Measurements from ENCODE around the gene AGAP1. TPM values are rescaled to one million over a fixed set of nuclear protein-coding genes. Genes with fewer than 3 reads are reported as not detected.

The AGAP1 gene
- total RNA-seq, 4 donors from 2014 or later, result 23.4 to 46.5 (median 29.3) TPM

GRCh38 chr2:235692076-235692475 is 198.2 kb downstream of the AGAP1 start:
- H3K4me1 ChIP-seq, result no peaks in the 10 kb centered on the region
- H3K27ac ChIP-seq, result no peak overlapping the region
- no peak for TF ChIP-seq CTCF (IDR thresholded peaks at IDR 0.05)
- TF ChIP-seq POLR2A (IDR thresholded peaks at IDR 0.05), result no peak
- no peak for DNase-seq
- intact Hi-C loops (cut with DNase I), result no loop called here
- H3K36me3 ChIP-seq, result no peaks in the 10 kb centered on the region
- H3K9me3 ChIP-seq, result no peaks in the 10 kb centered on the region
- no peak overlapping the region for H3K4me3 ChIP-seq (replicated peaks in 1 of 3)
- WGBS, 2 donors, result 95 to 97% methylated on average over 9 to 10 of the region's 10 CpGs
- no peaks in the 10 kb centered on the region for H3K27me3 ChIP-seq

- no peak for DNase-seq
- H3K27ac ChIP-seq, result no peak overlapping the region
- intact Hi-C loops (cut with DNase I), result no loop called here
- H3K36me3 ChIP-seq, result no peaks in the 10 kb centered on the region
- 96% methylated on average over 12 to 15 of the region's 15 CpGs for WGBS, 2 donors
- no peak overlapping the region for H3K4me3 ChIP-seq (replicated peaks in 1 of 3)
- TF ChIP-seq POLR2A (IDR thresholded peaks at IDR 0.05) (no peak), CTCF (IDR thresholded peaks at IDR 0.05) (no peak)
- H3K4me1 ChIP-seq, result no peaks in the 10 kb centered on the region
- no peaks in the 10 kb centered on the region for H3K27me3 ChIP-seq
- no peaks in the 10 kb centered on the region for H3K9me3 ChIP-seq
Measured at GRCh38 chr2:235692671-235693171, 198.9 kb downstream of the AGAP1 start.

GRCh38 chr2:235693279-235693678 is 199.4 kb downstream of the AGAP1 start:
- Histone ChIP-seq H3K4me1 (no peaks in the 10 kb centered on the region), H3K27ac (no peak overlapping the region), H3K27me3 (no peaks in the 10 kb centered on the region), H3K36me3 (no peaks in the 10 kb centered on the region), H3K9me3 (no peaks in the 10 kb centered on the region), H3K4me3 (replicated peaks in 1 of 3) (no peak overlapping the region)
- no peak for DNase-seq
- no peak for TF ChIP-seq CTCF (IDR thresholded peaks at IDR 0.05)
- no peak for TF ChIP-seq POLR2A (IDR thresholded peaks at IDR 0.05)
- 90 to 96% methylated on average over 9 to 10 of the region's 10 CpGs for WGBS, 2 donors
- intact Hi-C loops (cut with DNase I), result no loop called here

- no peak for DNase-seq
- Histone ChIP-seq H3K27ac (no peak overlapping the region), H3K4me3 (replicated peaks in 1 of 3) (no peak overlapping the region), H3K4me1 (no peaks in the 10 kb centered on the region), H3K27me3 (no peaks in the 10 kb centered on the region), H3K9me3 (no peaks in the 10 kb centered on the region), H3K36me3 (no peaks in the 10 kb centered on the region)
- TF ChIP-seq CTCF (IDR thresholded peaks at IDR 0.05) (no peak), POLR2A (IDR thresholded peaks at IDR 0.05) (no peak)
- WGBS, 2 donors, result 86 to 88% methylated on average over 17 of the region's 17 CpGs
- intact Hi-C loops (cut with DNase I), result no loop called here
Measured at GRCh38 chr2:235694721-235695601, 201.1 kb downstream of the AGAP1 start.

DNA sequence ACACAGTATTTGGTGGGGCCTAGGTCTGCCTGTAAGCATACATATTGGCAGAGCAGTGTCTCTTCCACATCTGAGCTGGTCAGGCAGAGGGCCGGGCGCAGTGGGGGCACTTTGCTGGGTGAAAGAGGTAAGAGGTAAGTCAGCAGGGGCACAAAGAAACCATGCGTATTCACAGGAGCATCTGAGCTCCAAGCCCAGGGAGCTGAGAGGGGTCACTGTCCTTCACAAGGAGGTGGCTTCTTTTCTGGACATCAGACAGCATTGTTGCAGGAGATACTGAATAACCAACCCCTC is 201.7 kb downstream of the AGAP1 start:
- H3K9me3 ChIP-seq, result no peaks in the 10 kb centered on the region
- no peaks in the 10 kb centered on the region for H3K4me1 ChIP-seq
- WGBS, 2 donors, result 92 to 98% methylated on average over 3 of the region's 3 CpGs
- DNase-seq, result no peak
- H3K27me3 ChIP-seq, result no peaks in the 10 kb centered on the region
- no peaks in the 10 kb centered on the region for H3K36me3 ChIP-seq
- TF ChIP-seq POLR2A (IDR thresholded peaks at IDR 0.05), result no peak
- TF ChIP-seq CTCF (IDR thresholded peaks at IDR 0.05), result no peak
- no peak overlapping the region for H3K4me3 ChIP-seq (replicated peaks in 1 of 3)
- H3K27ac ChIP-seq, result no peak overlapping the region
- intact Hi-C loops (cut with DNase I), result no loop called here

All from thyroid gland (tissue), 4 donors.